H1 (cell line): ENCODE results near the gene MYBPC2.

Source experiments
- ATF2 ChIP-seq: IDR thresholded peaks from 2 replicates; pipeline ENCODE4 v1.6.1; 2012; ENCODE audit warnings: low read length, inconsistent platforms
- CTCF ChIP-seq, 3 experiments: IDR thresholded peaks; 1 replicate in 2 of 3; 2 replicates in 1 of 3; pipeline versions ENCODE4 v1.5.1 to v1.6.1; 2011; ENCODE audit warnings: low read length in 3 of 3, mild to moderate bottlenecking in 3 of 3, inconsistent platforms in 2 of 3, low read depth in 1 of 3, moderate library complexity in 1 of 3; ENCODE audit not compliant: insufficient read depth in 1 of 3; ENCODE audit errors: control extremely low read depth in 1 of 3
- EZH2 ChIP-seq: fragments of 200-600 bp; sonication (generic); IDR thresholded peaks from 2 replicates; pipeline ENCODE4 v1.7.1; 2012; ENCODE audit warnings: low read depth, mild to moderate bottlenecking, moderate library complexity, low read length, inconsistent platforms; ENCODE audit not compliant: severe bottlenecking
- GABPA ChIP-seq: IDR thresholded peaks from 2 replicates; pipeline ENCODE4 v1.6.1; 2011; ENCODE audit warnings: mild to moderate bottlenecking, low read length, moderate library complexity, borderline replicate concordance; ENCODE audit not compliant: insufficient read depth
- JUND ChIP-seq: IDR thresholded peaks from 2 replicates; pipeline ENCODE4 v1.6.1; 2011; ENCODE audit warnings: mild to moderate bottlenecking, improper control_type of control experiment, low read length
- MAX ChIP-seq: IDR thresholded peaks from 2 replicates; pipeline ENCODE4 v1.6.1; 2012; ENCODE audit warnings: inconsistent platforms
- POLR2A ChIP-seq, 2 experiments: IDR thresholded peaks; 1 replicate in 1 of 2; 2 replicates in 1 of 2; pipeline ENCODE4 v1.6.1; 2011; ENCODE audit warnings: low read depth in 2 of 2, low read length in 2 of 2, mild to moderate bottlenecking in 2 of 2; ENCODE audit errors: control extremely low read depth in 1 of 2
- POU5F1 ChIP-seq: IDR thresholded peaks from 2 replicates; pipeline ENCODE4 v1.6.1; 2011; ENCODE audit warnings: low read depth, mild to moderate bottlenecking, low read length, moderate library complexity
- TAF7 ChIP-seq: optimal IDR thresholded peaks from 2 replicates; pipeline ENCODE3; 2011; ENCODE audit warnings: low read depth, mild to moderate bottlenecking, inconsistent platforms, low read length, moderate library complexity, borderline replicate concordance
- TEAD4 ChIP-seq: IDR thresholded peaks from 2 replicates; pipeline ENCODE4 v1.6.1; 2012; ENCODE audit warnings: low read depth, low read length, inconsistent platforms, mixed read lengths

GRCh38 chr19:50465986-50466705 is 33.5 kb downstream of the MYBPC2 start:
- TF ChIP-seq TAF7 (no peak), CTCF (IDR thresholded peaks at IDR 0.05; ENCODE audit: control extremely low read depth in 1 of 3, insufficient read depth in 1 of 3, low read depth in 1 of 3, low read length in 3 of 3) (peak; percentile 62 to 85 (median 78)), EZH2 (no peak), POLR2A (IDR thresholded peaks at IDR 0.05; ENCODE audit: control extremely low read depth in 1 of 2, low read depth in 2 of 2, low read length in 2 of 2) (0 out of 3 replicates have a peak, but pooled peaks of 1 of the 2 experiments have one; percentile 35), MAX (peak; percentile 49; the same call in 1 of the 2 replicates), ATF2 (no peak), TEAD4 (no peak), POU5F1 (no peak), JUND (no peak), GABPA (peak; percentile 14; the same call in 1 of the 2 replicates)
